H9 (cell line): ENCODE results near the gene ASCC1. TPM values are rescaled to one million over a fixed set of nuclear protein-coding genes. Genes with fewer than 3 reads are reported as not detected.

ENCODE experiments used
- DNase-seq: peaks from one replicate; pipeline ENCODE4 v3.0.0-alpha.2; 2017
- H2AFZ ChIP-seq: one replicate; pipeline ENCODE4 v1.6.1; 2013; ENCODE audit warnings: mild to moderate bottlenecking, low read length, control low read depth, moderate library complexity
- H2AK5ac ChIP-seq: 2 replicates; pipeline ENCODE4 v1.6.1; 2013; ENCODE audit warnings: low read length, control low read depth, mixed read lengths; ENCODE audit not compliant: insufficient read length
- H2BK120ac ChIP-seq: one replicate; pipeline ENCODE4 v1.6.1; 2013; ENCODE audit warnings: low read depth, mild to moderate bottlenecking, low read length, control low read depth, inconsistent platforms; ENCODE audit not compliant: poor library complexity, severe bottlenecking
- H2BK12ac ChIP-seq: 2 replicates; pipeline ENCODE4 v1.6.1; 2013; ENCODE audit warnings: low read length, control low read depth, mixed read lengths, low read depth; ENCODE audit not compliant: insufficient read length
- H2BK15ac ChIP-seq: 2 replicates; pipeline ENCODE4 v1.6.1; 2013; ENCODE audit warnings: low read depth, low read length, control low read depth
- H2BK20ac ChIP-seq: one replicate; pipeline ENCODE4 v1.6.1; 2013; ENCODE audit warnings: low read depth, mild to moderate bottlenecking, low read length, control low read depth, inconsistent platforms; ENCODE audit not compliant: poor library complexity, severe bottlenecking
- H2BK5ac ChIP-seq: 2 replicates; pipeline ENCODE4 v1.6.1; 2013; ENCODE audit warnings: low read length, control low read depth, mixed read lengths; ENCODE audit not compliant: insufficient read length
- H3K14ac ChIP-seq: 2 replicates; pipeline ENCODE4 v1.6.1; 2013; ENCODE audit warnings: low read length, control low read depth; ENCODE audit not compliant: insufficient read depth
- H3K18ac ChIP-seq: 2 replicates; pipeline ENCODE4 v1.6.1; 2013; ENCODE audit warnings: low read depth, mild to moderate bottlenecking, mixed read lengths, low read length, control low read depth; ENCODE audit not compliant: insufficient read length
- H3K23ac ChIP-seq: 2 replicates; pipeline ENCODE4 v1.6.1; 2013; ENCODE audit warnings: low read length, control low read depth, mixed read lengths, low read depth; ENCODE audit not compliant: insufficient read length
- H3K23me2 ChIP-seq: 2 replicates; pipeline ENCODE4 v1.6.1; 2013; ENCODE audit warnings: low read depth, mild to moderate bottlenecking, mixed read lengths, low read length, control low read depth; ENCODE audit not compliant: insufficient read length, poor library complexity, severe bottlenecking
- H3K27ac ChIP-seq: 2 replicates; pipeline ENCODE4 v1.5.1; 2013; ENCODE audit warnings: low read length, control low read depth, mixed read lengths, low read depth; ENCODE audit not compliant: insufficient read length
- H3K27me3 ChIP-seq: 2 replicates; pipeline ENCODE4 v1.6.1; 2013; ENCODE audit warnings: low read length, control low read depth, inconsistent platforms; ENCODE audit not compliant: insufficient read depth
- H3K4ac ChIP-seq: 2 replicates; pipeline ENCODE4 v1.6.1; 2013; ENCODE audit warnings: low read depth, mild to moderate bottlenecking, control low read depth, inconsistent platforms, low read length, moderate library complexity
- H3K4me1 ChIP-seq: 2 replicates; pipeline ENCODE4 v1.6.1; 2013; ENCODE audit warnings: low read length, control low read depth, inconsistent platforms; ENCODE audit not compliant: insufficient read depth
- H3K4me2 ChIP-seq: 2 replicates; pipeline ENCODE4 v1.6.1; 2013; ENCODE audit warnings: low read length, control low read depth, mixed read lengths; ENCODE audit not compliant: insufficient read length, insufficient read depth
- H3K56ac ChIP-seq: 2 replicates; pipeline ENCODE4 v1.6.1; 2013; ENCODE audit warnings: low read depth, mild to moderate bottlenecking, mixed read lengths, low read length, control low read depth; ENCODE audit not compliant: insufficient read length
- H3K79me1 ChIP-seq: 2 replicates; pipeline ENCODE4 v1.6.1; 2013; ENCODE audit warnings: low read depth, mild to moderate bottlenecking, moderate library complexity, low read length, control low read depth, inconsistent platforms; ENCODE audit not compliant: insufficient read depth, poor library complexity, severe bottlenecking
- H3K79me2 ChIP-seq: 2 replicates; pipeline ENCODE4 v1.6.1; 2013; ENCODE audit warnings: low read length, control low read depth, inconsistent platforms; ENCODE audit not compliant: insufficient read depth
- H3K9ac ChIP-seq: 2 replicates; pipeline ENCODE4 v1.6.1; 2013; ENCODE audit warnings: low read length, control low read depth, mixed read lengths; ENCODE audit not compliant: insufficient read length; ENCODE audit errors: extremely low read depth
- H3K9me3 ChIP-seq: one replicate; pipeline ENCODE4 v1.6.1; 2013; ENCODE audit warnings: low read depth, low read length, inconsistent platforms; ENCODE audit not compliant: control insufficient read depth
- H3T11ph ChIP-seq: one replicate; pipeline ENCODE4 v1.6.1; 2013; ENCODE audit warnings: mild to moderate bottlenecking, low read length, control low read depth, inconsistent platforms
- H4K20me1 ChIP-seq: one replicate; pipeline ENCODE4 v1.6.1; 2013; ENCODE audit not compliant: control insufficient read depth, insufficient read length, insufficient read depth
- H4K5ac ChIP-seq: 2 replicates; pipeline ENCODE4 v1.6.1; 2013; ENCODE audit warnings: low read depth, mild to moderate bottlenecking, mixed read lengths, low read length, control low read depth; ENCODE audit not compliant: insufficient read length
- H4K8ac ChIP-seq: replicated peaks from 2 replicates; pipeline ENCODE4 v1.6.1; 2013; ENCODE audit warnings: low read length, control low read depth, mixed read lengths, low read depth; ENCODE audit not compliant: insufficient read length
- H4K91ac ChIP-seq: 2 replicates; pipeline ENCODE4 v1.6.1; 2013; ENCODE audit warnings: low read depth, mild to moderate bottlenecking, moderate library complexity, mixed read lengths, low read length, control low read depth; ENCODE audit not compliant: insufficient read length
- H3K27ac Mint-ChIP-seq, 3 experiments: 2 replicates in 2 of 3; 3 replicates in 1 of 3; pipeline ENCODE4 v1.8.0; 2020 to 2021; ENCODE audit warnings: mixed read lengths in 3 of 3, mild to moderate bottlenecking in 1 of 3, moderate library complexity in 1 of 3
- H3K27me3 Mint-ChIP-seq: 2 replicates; pipeline ENCODE4 v1.8.0; 2021; ENCODE audit warnings: low read depth, mild to moderate bottlenecking, moderate library complexity, mixed read lengths
- H3K36me3 Mint-ChIP-seq, 3 experiments: 2 replicates in 2 of 3; 3 replicates in 1 of 3; pipeline ENCODE4 v1.8.0; 2020 to 2021; ENCODE audit warnings: low read depth in 3 of 3, mixed read lengths in 3 of 3; ENCODE audit not compliant: insufficient read depth in 1 of 3
- H3K4me1 Mint-ChIP-seq, 2 experiments: 2 replicates each; pipeline ENCODE4 v1.8.0; 2020; ENCODE audit warnings: mixed read lengths in 2 of 2
- H3K4me3 Mint-ChIP-seq, 2 experiments: 2 replicates in 1 of 2; 3 replicates in 1 of 2; pipeline ENCODE4 v1.8.0; 2020 to 2021; ENCODE audit warnings: mild to moderate bottlenecking in 2 of 2, mixed read lengths in 2 of 2, moderate library complexity in 1 of 2
- H3K9me3 Mint-ChIP-seq, 2 experiments: 2 replicates in 1 of 2; 3 replicates in 1 of 2; pipeline ENCODE4 v1.8.0; 2020; ENCODE audit warnings: mild to moderate bottlenecking in 2 of 2, mixed read lengths in 2 of 2, moderate library complexity in 1 of 2
- WGBS: extraction: QIAGEN DNeasy Blood & Tissue Kit; methylation state at CpG from one replicate; pipeline ENCODE4 v1.1.7; 2013; ENCODE audit warnings: missing lambda C conversion rate, low lambda C conversion rate, mixed read lengths; ENCODE audit not compliant: insufficient read length; ENCODE audit errors: extremely low coverage; 5-methylcytosine and 5-hydroxymethylcytosine counted together
- total RNA-seq: library from RNA; stranded (reverse); gene quantifications from 2 replicates; pipeline ENCODE4 v1.2.1, GENCODE V29; 2021
- TF ChIP-seq, protein P1 (sequence below): fragments of 200-600 bp; sonication (generic); conservative IDR thresholded peaks from 3 replicates; pipeline ENCODE4 v1.8.0; 2021; ENCODE audit warnings: antibody characterized with exemption, mild to moderate bottlenecking

Gene ASCC1
- total RNA-seq, 1 experiment from 2014 or later: 41.2 TPM

DNA sequence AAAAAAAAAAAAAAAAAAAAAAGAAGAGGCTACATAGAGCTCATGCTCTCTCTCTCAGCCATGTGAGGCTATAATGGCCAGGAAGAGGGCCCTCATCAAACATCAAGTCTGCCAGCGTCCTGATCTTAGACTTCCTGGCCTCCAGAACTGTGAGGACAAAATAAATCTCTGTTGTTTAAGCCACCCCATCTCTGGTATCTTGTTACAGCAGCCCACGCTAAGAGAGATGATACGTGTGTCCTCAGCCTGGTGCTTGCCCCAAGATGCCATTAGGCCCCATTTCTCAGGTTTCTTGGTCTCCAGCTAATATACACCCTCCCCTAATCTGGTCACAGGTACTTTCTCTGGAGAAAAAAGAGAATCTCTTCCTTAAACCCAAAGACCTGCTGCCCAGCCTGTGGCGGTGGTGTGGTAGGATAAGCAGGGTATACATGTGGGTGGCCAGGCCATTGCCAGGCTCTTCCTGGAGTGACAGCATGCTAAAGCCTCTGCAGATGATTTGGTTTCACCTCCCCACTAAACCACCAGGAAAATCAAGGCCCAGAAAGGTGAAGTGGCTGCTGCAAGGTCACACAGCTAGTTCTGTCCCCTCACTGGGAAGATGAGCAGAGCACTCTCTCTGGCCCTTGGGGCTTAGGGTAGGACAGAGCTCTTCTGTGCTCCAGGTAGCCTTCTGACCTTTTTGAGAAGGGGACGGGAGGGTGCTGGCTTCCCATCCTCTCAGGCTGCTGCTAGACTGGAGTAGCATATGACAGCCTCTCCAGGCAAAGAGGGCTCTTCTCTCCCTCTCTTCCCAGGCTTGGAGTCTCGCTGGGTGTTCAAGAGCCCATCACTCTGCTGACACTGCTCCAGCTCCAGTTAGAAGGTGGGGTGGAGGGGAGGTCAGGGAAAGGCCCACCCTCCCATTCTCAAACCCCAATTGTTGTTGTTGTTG lies 133.0 kb downstream of the ASCC1 start:
- no CpG with 5 or more reads among the region's 6 CpGs for WGBS
- peaks cover 36% of the 10 kb centered on the region for H3K27me3 Mint-ChIP-seq

More for the DNA sequence above, 133.0 kb downstream of the ASCC1 start:
- Histone ChIP-seq H2BK120ac (no peak overlapping the region), H3K4ac (no peak overlapping the region), H2AFZ (no peak overlapping the region), H3T11ph (no peak overlapping the region), H3K14ac (no peak overlapping the region), H3K79me1 (no peaks in the 10 kb centered on the region), H3K9ac (no peak overlapping the region), H3K27me3 (peaks cover 16% of the 10 kb centered on the region; the same call in 1 of the 2 replicates), H3K23ac (no peak overlapping the region), H4K91ac (no peak overlapping the region), H2BK12ac (no peak overlapping the region), H3K27ac (no peak overlapping the region), H3K18ac (no peak overlapping the region), H3K4me2 (no peak overlapping the region), H3K79me2 (no peaks in the 10 kb centered on the region), H2BK5ac (no peak overlapping the region), H3K4me1 (no peaks in the 10 kb centered on the region), H4K5ac (no peak overlapping the region), H3K56ac (no peak overlapping the region), H4K20me1 (no peaks in the 10 kb centered on the region), H4K8ac (no peak overlapping the region), H2BK20ac (no peak overlapping the region), H3K23me2 (peaks cover 13% of the 10 kb centered on the region), H3K9me3 (no peaks in the 10 kb centered on the region), H2AK5ac (no peak overlapping the region), H2BK15ac (no peak overlapping the region)
- Mint-ChIP-seq H3K4me3 (no peak overlapping the region), H3K9me3 (peaks cover 0 to 2% of the 10 kb centered on the region in 2 experiments; a peak in 3 of 5 replicates), H3K36me3 (no peaks in the 10 kb centered on the region), H3K4me1 (peaks cover 15 to 28% of the 10 kb centered on the region in 2 experiments), H3K27ac (no peak overlapping the region)
- DNase-seq: peak; percentile 19
- TF ChIP-seq, protein P1, sequence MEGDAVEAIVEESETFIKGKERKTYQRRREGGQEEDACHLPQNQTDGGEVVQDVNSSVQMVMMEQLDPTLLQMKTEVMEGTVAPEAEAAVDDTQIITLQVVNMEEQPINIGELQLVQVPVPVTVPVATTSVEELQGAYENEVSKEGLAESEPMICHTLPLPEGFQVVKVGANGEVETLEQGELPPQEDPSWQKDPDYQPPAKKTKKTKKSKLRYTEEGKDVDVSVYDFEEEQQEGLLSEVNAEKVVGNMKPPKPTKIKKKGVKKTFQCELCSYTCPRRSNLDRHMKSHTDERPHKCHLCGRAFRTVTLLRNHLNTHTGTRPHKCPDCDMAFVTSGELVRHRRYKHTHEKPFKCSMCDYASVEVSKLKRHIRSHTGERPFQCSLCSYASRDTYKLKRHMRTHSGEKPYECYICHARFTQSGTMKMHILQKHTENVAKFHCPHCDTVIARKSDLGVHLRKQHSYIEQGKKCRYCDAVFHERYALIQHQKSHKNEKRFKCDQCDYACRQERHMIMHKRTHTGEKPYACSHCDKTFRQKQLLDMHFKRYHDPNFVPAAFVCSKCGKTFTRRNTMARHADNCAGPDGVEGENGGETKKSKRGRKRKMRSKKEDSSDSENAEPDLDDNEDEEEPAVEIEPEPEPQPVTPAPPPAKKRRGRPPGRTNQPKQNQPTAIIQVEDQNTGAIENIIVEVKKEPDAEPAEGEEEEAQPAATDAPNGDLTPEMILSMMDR: no peak
